Activated T-cell treated with anti-CD3 and anti-CD28 coated beads, Interleukin-2, amount 50 U/mL, for 1 hour (primary cell): ENCODE measurements around the gene B4GALNT1.
A peak's percentile ranks its signal among the peaks of the same experiment; 100 is the strongest.
"Not testable (repeated sequence)": the region's sequence is repeated elsewhere in the genome, so short reads cannot be mapped to it uniquely, and the experiment has no call there.

Source experiments
- DNase-seq: peaks from one replicate; pipeline ENCODE4 v3.0.0-alpha.2; 2020

B4GALNT1 gene

DNA sequence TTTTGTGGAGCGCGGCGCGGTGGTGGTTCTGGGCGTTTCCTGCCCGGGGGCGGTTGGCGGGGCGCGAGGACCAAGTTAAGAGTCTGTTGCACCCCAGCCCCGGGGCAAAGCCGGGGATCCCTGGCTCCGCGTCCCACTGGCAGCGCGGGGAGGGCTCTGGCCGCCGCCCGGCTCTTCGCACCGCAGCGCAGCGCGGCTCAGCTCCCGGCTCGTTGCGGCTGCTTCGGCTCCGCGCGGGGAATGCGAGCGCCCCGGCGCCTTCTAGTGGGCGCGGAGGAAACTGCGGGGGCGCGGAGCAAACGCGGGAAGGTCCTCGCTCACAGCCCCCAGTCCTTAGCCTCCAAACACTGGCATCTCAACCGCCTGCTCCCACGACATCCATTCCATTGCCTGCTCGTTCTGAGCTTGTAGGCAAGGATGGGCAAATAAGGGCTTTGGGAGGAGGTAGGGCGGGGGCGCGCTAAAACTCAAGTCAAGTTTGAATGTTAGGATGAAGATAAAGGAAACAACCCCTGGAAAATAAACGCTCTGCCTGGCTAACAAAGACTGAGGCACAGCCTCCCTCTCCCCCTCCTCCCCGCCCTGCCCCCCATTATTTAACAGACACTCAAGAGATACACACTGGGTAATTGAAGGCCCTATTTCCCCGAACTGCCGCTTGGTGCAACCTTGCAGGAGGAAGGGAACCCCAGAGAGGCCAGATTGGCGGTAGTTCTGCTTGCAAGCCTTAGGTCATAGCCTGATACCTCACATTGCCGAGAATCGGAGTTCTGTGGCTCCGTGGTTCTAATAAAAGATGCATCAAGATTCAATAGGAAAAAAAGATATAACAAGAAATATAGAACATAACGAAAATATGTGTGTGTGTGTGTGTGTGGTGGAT, at the start of gene B4GALNT1:
B4GALNT1 (minus strand) TSS at position 244 of the 883 bp plus-strand sequence. CDS start 1,069 bp downstream, outside the sequence.
- peak; percentile 79 for DNase-seq

DNA sequence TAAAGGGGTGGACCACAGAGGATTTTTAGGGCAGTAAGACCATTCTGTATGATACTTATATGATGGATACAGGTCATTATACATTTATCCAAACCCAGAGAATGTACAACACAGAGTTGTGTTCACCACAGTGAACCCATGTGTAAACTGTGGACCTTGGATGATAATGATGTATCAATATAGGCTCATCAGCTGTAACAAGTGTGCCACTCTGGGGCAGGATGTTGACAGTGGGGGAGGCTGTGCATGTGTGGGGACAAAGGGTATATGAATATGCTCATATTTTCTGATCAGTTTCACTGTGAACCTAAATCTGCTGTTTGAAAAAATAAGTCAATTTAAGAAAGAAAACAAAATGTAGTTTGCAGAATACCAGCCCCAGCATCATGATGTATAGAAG, 46.7 kb upstream of the B4GALNT1 start:
- no peak for DNase-seq

DNA sequence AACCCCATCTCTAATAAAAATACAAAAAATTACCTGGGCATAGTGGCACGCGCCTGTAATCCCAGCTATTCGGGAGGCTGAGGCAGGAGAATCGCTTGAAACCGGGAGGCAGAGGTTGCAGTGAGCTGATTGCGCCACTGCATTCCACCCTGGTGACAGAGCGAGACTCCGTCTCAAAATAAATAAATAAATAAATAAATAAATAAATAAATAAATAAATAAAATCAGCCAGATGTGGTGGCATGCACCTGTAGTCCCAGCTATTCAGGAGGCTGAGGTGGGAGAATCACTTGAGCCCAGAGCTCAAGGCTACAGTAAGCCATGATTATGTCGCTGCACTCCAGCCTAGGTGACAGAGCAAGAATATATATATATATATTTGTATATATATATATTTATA, 44.9 kb upstream of the B4GALNT1 start:
- not testable (repeated sequence) for DNase-seq

DNA sequence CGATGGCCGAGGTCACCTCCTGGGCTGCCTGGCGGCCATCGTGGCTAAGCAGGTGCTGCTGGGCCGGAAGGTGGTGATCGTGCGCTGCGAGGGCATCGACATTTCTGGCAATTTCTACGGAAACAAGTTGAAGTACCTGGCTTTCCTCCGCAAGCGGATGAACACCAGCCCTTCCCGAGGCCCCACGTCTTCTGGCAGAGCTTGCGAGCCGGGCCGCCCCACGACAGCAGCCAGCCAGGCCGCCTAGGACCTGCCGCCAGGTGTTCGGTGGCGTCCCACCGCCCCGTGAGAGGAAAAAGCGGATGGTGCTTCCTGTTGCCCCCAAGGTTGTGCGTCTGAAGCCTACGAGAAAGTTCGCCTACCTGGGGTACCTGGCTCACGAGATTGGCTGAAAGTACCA, 41.7 kb upstream of the B4GALNT1 start:
- no peak for DNase-seq

DNA sequence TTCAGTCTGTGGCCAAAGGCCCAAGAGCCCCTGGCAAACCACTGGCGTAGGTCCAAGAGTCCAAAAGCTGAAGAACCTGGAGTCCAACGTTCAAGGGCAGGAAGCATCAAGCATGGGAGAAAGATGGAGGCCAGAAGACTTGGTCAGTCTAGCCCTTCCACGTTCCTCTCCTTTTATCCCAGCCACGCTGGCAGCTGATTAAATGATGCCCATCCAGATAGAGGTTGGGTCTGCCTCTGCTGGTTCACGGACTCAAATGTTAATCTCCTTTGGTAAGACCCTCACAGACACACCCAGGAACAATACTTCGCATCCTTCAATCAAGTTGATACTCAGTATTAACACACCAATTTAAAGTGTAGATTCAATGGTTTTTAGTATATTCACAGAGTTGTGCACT, 39.8 kb upstream of the B4GALNT1 start:
- DNase-seq: no peak

DNA sequence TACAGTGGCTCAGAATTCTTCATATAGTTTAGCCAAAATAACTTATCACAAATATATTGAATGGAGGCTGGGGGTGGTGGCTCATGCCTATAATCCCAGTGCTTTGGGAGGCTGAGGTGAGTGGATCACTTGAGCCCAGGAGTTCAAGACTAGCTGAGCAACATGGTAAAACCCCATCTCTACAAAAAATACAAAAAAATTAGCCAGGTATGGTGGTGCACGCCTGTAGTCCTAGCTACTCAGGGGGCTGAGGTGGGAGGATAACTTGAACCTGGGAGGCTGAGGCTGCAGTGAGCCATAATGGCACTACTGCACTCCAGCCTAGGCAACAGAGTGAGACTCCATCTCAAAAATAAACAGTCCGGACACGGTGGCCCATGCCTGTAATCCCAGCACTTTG, 38.8 kb upstream of the B4GALNT1 start:
- DNase-seq: not testable (repeated sequence)

DNA sequence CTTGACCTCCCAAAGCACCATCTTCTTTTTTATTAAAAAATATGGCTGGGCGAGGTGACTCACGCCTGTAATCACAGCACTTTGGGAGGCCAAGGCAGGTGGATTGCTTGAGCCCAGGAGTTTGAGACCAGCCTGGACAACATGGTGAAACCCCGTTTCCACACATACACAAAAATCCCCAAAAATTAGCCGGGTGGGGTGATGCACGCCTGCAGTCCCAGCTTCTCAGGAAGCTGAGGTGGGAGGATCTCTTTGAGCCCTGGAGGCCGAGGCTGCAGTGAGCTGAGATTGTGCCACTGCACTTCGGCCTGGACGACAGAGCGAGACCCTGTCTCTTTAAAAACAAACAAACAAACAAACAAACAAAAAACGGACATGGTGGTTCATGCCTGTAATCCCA, 36.7 kb upstream of the B4GALNT1 start:
- not testable (repeated sequence) for DNase-seq

DNA sequence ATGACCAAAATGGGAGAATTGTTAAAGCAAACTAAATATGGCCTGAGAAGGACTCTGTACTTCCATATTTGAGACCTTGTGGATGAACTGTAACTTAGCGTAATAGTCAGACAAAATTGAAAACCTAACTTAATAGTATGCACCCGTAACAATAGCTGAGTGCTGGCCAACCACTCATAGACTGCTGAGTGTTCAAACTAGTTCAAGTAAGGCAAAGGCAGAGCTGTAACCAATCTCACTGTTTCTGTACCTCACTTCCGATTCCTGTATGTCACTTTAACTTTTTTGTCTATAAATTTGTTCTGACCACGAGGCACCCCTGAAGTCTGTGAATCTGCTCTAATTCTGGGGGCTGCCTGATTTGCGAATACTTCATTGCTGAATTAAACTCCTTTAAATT, 33.9 kb upstream of the B4GALNT1 start:
- DNase-seq: no peak

DNA sequence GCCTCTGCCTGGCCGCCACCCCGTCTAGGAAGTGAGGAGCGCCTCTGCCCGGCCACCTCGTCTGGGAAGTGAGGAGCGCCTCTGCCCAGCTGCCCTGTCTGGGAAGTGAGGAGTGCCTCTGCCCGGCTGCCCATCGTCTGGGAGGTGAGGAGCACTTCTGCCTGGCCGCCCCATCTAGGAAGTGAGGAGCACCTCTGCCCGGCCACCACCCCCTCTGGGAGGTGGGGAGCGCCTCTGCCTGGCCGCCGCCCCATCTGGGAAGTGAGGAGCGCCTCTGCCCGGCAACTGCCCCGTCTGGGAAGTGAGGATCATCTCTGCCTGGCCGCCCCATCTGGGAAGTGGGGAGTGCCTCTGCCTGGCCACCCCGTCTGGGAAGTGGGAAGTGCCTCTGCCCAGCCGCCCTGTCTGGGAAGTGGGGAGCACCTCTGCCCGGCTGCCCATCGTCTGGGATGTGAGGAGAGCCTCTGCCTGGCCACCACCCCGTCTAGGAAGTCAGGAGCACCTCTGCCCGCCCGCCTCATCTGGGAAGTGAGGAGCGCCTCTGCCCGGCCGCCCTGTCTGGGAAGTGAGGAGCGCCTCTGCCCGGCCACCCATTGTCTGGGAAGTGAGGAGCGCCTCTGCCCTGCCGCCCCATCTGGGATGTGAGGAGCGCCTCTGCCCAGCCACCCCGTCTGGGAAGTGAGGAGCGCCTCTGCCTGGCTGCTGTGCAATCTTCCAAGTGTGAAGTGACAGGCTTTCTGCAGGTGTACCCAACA, 32.2 kb upstream of the B4GALNT1 start:
- DNase-seq: not testable (repeated sequence)

DNA sequence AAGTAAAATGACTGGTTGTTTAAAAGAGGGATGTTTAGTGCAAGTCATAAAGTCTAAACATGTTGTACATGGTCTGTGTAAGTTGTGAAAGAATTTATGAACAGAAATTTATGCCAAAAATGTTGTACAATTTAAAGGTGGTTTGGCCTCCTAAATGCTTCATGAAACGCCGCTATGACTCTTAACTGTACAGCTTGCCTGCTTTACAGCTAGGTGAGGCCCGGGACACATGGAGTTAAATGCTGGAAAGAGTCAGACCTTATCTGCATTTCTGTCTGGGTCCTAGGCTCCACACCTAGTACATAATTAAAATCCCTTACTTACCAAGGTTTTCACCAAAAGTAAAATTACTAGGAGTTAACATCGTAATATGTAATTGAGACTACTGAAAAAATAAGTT, 28.4 kb upstream of the B4GALNT1 start:
- no peak for DNase-seq

DNA sequence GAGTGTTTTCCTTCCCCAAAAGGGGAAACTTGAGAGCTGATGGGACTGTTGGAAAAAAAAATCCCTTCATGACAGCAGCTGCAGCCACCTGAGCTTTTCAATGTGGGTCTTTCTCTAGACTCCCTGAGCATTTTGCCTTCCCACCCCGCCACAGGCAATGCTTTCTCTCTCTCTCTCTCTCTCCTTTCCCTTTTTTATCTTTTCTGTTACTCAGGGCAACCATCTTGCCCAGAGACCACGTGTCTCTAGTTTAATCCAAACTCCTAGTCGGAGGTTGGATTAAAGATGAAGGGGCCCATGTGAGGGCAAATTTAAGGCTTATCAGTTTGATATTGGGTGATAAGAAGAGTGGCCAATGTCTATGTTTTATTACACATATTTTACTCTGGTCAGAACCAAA, 25.9 kb upstream of the B4GALNT1 start:
- DNase-seq: no peak

DNA sequence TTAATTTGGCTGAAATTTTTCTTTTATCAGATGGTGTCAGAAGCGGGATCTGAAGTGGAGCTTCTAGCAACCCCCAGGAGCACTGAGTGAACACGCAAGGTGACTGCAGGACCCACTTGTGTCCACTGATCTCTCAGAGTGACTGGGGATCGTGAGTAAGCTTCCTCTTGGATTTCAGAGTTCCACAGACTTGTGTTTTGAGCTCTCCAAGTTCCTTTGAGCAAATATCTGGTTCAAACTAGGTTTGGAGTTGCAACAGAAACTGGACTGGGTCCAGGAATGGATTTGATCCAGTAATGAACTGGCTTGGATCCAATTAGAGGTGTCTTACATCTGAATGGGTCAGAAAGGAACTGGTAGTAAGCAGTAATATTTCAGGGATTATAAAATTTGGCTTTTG, 24.7 kb upstream of the B4GALNT1 start:
- no peak for DNase-seq

DNA sequence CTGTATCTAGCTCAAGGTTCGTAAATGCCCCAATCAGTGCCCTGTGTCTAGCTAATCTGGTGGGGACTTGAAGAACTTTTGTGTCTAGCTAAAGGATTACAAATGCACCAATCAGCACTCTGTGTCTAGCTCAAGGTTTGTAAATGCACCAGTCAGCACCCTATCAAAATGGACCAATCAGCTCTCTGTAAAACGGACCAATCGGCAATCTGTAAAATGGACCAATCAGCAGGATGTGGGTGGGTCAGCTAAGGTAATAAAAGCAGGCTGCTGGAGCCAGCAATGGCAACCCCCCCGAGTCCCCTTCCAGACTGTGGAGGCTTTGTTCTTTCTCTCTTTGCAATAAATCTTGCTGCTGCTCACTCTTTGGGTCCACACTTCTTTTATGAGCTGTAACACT, 23.4 kb upstream of the B4GALNT1 start:
- not testable (repeated sequence) for DNase-seq

DNA sequence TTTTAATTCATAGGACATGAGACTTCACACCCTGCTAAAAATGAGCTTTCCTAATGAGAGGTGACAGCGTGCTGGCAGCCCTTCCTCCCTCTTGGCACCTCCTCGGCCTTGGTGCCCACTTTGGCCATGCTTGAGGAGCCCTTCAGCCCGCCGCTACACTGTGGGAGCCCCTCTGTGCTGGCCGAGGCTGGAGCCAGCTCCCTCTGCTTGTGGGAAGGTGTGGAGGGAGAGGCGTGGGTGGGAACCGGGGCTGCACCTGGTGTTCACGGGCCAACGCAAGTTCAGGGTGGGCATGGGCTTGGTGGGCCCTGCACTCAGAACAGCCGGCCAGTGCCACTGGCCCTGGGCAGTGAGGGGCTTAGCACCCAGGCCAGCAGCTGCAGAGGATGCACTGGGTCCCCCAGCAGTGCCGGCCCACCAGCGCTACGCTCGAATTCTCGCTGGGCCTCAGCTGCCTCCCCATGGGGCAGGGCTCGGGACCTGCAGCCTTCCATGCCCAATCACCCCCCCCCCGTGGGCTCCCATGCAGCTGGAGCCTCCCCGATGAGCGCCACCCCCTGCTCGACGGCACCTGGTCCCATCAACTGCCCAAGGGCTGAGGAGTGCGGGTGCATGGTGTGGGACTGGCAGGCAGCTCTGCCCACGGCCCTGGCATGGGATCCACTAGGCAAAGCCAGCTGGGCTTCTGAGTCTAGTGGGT, 22.7 kb upstream of the B4GALNT1 start:
- no peak for DNase-seq

DNA sequence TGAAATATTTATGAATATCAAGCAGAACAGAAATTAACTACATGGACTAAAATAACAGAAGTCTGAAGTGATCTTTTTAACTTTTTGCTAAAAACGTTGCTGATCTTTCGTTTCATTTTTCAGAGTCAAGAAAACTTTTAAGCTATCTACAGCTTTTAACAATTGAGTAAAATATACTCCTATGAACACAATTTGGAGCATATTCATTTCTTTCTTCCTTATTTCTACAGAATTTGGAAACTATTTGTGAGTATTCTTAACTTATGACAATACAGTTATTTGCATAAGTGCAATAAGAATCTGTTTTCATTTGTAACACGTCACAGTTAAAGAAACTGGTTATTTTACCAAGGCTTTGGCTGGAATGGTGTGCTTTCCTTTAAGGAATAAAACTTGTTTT, 21.0 kb upstream of the B4GALNT1 start:
- DNase-seq: no peak

DNA sequence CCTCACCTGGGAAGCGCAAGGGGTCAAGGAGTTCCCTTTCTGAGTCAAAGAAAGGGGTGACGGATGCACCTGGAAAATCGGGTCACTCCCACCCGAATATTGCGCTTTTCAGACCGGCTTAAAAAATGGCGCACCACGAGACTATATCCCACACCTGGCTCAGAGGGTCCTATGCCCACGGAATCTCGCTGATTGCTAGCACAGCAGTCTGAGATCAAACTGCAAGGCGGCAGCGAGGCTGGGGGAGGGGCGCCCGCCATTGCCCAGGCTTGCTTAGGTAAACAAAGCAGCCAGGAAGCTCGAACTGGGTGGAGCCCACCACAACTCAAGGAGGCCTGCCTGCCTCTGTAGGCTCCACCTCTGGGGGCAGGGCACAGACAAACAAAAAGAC, 13.7 kb upstream of the B4GALNT1 start:
- not testable (repeated sequence) for DNase-seq

DNA sequence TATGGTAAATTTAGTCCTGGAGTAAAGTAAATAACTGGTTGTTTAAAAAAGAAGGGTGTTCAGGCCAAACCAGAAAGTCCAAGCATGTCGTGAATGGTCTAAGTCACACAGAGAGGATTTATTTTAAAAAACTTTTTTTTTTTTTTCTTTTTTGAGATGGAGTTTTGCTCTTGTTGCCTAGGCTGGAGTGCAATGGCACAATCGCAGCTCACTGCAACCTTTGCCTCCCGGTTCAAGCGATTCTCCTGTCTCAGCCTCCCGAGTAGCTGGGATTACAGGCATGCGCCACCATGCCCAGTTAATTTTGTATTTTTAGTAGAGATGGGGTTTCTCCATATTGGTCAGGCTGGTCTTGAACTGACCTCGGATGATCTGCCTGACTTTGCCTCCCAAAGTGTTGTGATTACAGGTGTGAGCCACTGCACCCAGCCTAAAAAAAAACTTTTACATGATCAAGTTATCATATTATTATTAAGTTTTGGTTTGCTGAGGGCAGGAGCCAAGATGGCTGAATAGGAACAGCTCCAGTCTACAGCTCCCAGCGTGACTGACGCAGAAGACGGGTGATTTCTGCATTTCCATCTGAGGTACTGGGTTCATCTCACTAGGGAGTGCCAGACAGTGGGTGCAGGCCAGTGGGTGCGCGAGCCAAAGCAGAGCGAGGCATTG, 13.1 kb upstream of the B4GALNT1 start:
- DNase-seq: not testable (repeated sequence)

DNA sequence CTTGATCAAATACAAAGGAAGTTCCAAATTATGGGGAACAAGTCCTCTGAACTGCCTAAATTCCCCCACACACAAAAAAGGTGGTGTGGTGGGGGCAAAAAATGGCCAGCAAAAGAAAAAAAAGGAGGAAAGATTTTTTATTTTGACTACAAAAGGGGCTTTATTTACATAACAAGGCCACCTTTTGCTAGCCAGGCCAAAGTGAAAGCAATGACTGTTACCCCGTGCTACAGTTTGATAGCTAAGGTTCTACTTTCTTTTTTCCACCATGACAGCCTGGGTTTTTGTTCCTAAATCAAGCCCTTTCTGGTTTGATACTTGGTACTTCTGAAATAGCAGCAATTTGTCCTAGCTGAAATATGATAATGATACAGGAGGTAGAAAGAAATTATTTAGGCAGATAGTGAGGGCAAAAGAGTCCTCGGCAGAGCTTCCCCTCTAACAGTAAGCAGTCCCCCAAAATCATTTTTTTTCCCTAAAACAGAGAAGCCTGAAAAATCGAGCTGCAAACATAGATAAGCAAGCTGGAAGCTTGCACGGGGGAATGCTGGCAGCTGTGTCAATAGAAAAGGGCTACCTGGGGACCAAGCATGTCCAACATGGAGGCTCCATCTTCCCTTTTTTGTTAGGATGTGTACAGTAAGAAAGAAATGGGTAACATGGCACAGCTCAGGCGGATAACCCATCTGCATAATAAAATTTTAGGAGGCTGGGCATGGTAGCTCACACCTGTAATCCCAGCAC, 8.9 kb upstream of the B4GALNT1 start:
- no peak for DNase-seq

DNA sequence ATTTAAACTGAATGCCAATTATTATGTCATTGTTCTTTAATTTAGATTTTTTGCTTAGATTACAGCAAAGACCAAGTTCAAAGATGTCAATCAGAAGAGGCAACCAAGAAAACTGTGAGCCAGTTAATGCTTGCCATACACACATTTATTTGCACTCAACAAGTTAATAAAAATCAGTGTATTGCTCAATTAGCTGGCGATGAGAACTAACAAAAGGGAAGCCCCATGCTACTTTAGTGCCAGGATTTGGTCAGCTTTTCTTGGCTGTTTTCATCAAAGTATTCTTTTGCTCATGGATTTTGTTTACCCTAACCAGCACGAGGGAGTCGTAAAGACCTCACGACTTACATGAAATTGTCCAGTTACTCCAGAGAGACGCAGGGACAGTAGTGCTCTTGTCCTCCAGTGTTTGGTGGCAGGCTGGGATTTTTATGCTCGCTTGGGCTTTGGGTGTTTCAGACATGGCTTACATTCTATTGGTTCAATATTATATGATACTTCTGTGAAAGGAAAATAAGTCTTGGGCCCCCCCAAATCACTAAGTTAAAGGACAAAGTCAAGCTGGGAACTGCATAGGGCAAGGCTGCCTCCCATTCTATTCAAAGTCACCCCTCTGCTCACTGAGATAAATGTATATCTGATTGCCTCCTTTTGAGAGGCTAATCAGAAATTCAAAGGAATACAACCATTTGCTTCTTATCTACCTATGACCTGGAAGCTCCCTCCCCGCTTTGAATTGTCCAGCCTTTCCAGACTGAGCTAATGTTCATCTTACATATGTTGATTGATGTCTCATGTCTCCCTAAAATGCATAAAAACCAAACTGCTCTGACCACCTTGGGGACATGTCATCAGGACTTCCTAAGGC, 7.4 kb upstream of the B4GALNT1 start:
- DNase-seq: no peak

DNA sequence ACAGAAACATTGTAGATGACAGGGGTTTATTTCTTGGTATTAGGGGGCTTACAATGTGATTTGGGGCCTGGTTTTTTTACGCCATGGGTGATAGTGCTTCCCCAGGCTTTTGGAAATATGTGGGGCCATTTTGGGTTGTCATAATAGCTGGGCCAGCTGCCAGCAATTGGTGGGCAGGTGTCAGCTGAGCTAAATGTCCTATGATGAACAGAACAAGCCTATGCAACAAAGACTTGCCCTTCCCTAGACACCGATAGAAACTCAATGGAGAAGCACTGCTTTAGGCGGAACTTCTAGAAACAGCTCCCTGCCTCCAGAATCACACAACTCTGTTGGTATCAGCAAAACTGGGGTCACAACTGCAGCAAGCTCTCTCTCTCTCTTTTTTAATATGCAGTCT, 5.1 kb upstream of the B4GALNT1 start:
- no peak for DNase-seq

DNA sequence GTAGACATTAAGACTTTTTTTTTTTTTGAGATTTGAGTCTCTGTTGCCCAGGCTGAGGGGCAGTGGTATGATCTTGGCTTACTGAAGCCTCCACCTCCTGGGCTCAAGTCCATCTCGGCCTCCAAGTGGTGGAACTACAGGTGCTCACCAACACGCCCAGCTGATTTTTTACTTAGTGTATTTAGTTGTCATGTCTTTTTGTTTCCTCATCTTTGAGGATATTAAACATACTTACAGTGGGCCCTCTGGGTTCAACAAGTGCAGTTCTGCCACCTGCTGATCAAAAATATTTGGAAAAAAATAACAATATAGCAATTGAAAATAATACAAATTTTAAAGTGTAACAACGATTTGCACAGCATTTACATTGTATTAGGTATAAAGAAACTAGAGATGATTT, 4.4 kb upstream of the B4GALNT1 start:
- no peak for DNase-seq
